AG09309 (cell line): ENCODE measurements around the gene HSP90B1.

Experiments
- DNase-seq: peaks from one replicate; pipeline ENCODE4 v3.0.0-alpha.2; 2010; ENCODE audit warnings: low read depth
- H3K4me3 ChIP-seq: 2 replicates; pipeline ENCODE4 v1.5.1; 2011; ENCODE audit warnings: mild to moderate bottlenecking, low read depth, low read length, moderate library complexity; ENCODE audit not compliant: control insufficient read depth
- CTCF ChIP-seq: IDR thresholded peaks from 2 replicates; pipeline ENCODE4 v1.5.1; 2011; ENCODE audit warnings: mild to moderate bottlenecking, low read depth, low read length, inconsistent platforms; ENCODE audit not compliant: insufficient read depth, control insufficient read depth; ENCODE audit errors: missing control alignments

HSP90B1 gene

GRCh38 chr12:103930034-103930786 lies at the start of gene HSP90B1:
Gene HSP90B1, plus strand, starts transcription at chr12:103930410. Its CDS starts 106 bp downstream, at chr12:103930516.
- peak within 1 kb of the TSS; percentile 71 for H3K4me3 ChIP-seq
- DNase-seq: peak; percentile 99
- TF ChIP-seq CTCF: no peak

- no peak overlapping the region for H3K4me3 ChIP-seq
- no peak for DNase-seq
- no peak for TF ChIP-seq CTCF
Observed at GRCh38 chr12:103881261-103881660, 48.9 kb upstream of the HSP90B1 start.

- no peak for DNase-seq
- H3K4me3 ChIP-seq: no peak overlapping the region
- no peak for TF ChIP-seq CTCF
Observed at GRCh38 chr12:103882861-103883596, 47.2 kb upstream of the HSP90B1 start.

GRCh38 chr12:103883908-103884307 lies 46.3 kb upstream of the HSP90B1 start:
- no peak for DNase-seq
- H3K4me3 ChIP-seq: no peak overlapping the region
- no peak for TF ChIP-seq CTCF

- DNase-seq: peak; percentile 45
- H3K4me3 ChIP-seq: no peak overlapping the region
- peak; percentile 64 for TF ChIP-seq CTCF
Observed at GRCh38 chr12:103884316-103884715, 45.9 kb upstream of the HSP90B1 start.

GRCh38 chr12:103886195-103886797 lies 43.9 kb upstream of the HSP90B1 start:
- no peak overlapping the region for H3K4me3 ChIP-seq
- no peak for DNase-seq
- TF ChIP-seq CTCF: no peak
